Occipital lobe (tissue), 2 donors: ENCODE measurements around the gene WDR27. TPM values are rescaled to one million over a fixed set of nuclear protein-coding genes. Genes with fewer than 3 reads are reported as not detected.
"Not testable (repeated sequence)": the region's sequence is repeated elsewhere in the genome, so short reads cannot be mapped to it uniquely, and the experiment has no call there.

Experiments used
- DNase-seq: peaks from one replicate; lab custom pipeline; 2025; lab: John Stamatoyannopoulos, UW
- total RNA-seq: library from RNA; depleted of rRNA; stranded (reverse); fragments of >200 nt; gene quantifications from one replicate; pipeline ENCODE4 v1.2.3, GENCODE V29; 2014

The WDR27 gene
- total RNA-seq, 1 donor from 2014 or later = 31.5 TPM

DNA sequence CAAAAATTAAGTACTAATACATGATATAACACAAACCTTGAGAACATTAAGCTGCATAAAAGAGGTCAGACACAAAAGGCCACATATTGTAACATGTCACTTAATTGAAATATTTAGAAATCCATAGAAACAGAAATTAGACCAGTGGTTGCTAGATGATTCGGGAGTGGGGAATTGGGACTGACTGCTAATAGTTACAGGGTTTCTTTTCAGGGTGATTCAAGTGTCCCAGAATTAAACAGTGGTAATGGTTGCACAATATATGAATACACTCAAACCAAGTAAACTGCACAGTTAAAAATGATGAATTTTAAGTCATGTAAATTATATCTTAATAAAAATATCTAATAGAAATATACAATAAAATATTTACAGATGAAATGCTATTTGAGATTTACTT is 174.5 kb downstream of the WDR27 start:
- DNase-seq = no peak

DNA sequence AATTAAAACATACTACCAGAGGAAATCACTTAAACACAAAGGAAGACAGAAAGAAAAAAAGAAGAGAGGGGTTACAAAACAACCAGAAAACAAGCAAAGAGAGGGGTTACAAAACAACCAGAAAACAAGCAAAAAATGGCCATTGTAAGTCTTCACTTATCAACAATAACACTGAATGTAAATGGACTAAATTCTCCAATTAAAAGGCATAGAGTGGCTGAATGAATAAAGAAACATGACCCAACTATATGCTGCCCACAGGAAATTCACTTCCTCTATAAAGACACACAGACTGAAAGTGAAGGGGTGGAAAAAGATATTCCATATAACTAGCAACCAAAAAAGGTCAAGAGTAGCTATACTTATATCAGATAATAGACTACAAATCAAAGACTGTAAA is 180.0 kb downstream of the WDR27 start:
- no peak for DNase-seq

DNA sequence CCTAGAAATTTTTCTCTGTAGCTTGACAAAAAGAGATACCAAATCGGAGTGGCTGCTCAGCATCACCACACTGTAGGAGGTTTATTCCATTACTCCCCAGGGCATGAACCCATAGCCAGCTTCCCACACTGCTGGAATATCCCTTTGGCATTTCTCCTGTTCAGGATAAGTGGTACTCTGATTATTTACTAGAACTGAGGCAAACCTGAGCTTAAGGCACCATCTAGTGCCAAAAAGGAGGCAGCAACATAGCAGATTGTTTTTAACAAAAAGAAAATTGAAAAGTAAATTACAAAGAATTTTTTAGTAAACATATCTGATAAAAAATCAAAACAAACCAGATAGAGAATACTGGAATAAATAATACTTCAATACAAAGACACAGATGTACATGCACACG is 181.7 kb downstream of the WDR27 start:
- no peak for DNase-seq

DNA sequence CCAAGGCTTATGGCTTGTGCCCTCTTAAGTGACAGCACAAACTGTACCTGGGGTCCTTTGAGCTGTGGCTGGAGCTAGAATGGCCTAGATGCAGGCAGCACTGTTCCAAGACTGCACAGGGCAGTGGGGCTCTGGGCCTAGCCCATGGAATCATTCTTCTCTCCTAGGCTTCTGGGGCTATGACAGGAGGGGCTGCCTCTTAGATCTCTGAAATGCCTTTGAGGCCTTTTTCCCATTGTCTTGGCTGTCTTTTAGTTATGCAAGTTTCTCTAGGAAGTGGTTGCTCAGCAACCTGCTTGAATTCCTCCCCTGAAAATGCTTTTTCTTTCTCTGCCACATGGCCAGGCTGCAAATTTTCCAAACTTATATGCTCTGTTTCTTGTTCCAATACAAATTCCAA is 183.4 kb downstream of the WDR27 start:
- DNase-seq = no peak

DNA sequence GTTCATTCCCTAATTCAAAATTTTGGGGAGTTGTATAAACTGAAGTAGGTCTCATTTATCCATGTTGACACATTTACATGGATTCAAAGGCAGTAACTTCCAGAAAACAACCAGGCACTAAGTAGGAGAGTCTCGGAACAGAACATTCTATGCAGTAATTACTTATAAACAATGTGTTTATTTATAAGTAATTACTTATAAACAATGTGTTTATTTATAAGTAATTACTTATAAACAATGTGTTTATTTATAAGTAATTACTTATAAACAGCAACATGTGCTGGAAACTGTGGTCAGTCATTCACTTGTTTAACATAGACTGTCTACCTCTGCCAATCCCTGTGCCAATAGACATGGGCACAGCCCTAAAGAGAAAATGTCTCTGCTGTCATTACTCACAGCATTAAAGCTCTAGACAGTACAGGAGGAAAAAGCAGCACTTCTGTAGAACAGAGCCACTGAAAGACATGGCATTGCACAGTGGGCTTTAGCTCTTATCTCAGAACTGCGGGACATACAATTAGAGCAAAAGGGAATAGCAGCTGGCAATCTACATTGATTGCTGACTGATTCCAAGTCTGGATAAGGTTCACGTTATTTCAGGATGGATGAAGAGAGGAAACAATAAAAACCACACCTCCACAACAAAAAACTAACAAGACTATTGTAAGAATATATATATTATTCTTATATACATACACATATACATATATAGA is 188.2 kb downstream of the WDR27 start:
- no peak for DNase-seq

DNA sequence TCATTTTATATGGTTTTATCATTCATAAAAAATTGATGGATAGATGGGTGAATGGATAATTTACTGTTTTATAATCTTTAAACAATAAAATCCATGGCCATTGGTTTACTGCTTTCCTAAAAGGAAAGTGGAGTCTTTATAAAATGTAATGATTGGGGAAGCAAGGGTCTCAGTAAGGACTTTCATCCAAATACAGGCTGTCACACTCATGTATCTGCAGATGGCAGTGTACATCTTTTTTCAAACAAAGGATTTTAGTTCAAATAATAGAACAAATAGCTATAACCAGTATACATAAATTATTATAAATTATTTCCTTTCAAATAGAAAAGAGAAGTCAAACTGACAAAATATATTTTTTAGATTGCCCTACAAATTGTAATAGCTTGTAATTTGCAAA is 190.0 kb downstream of the WDR27 start:
- DNase-seq = not testable (repeated sequence)

DNA sequence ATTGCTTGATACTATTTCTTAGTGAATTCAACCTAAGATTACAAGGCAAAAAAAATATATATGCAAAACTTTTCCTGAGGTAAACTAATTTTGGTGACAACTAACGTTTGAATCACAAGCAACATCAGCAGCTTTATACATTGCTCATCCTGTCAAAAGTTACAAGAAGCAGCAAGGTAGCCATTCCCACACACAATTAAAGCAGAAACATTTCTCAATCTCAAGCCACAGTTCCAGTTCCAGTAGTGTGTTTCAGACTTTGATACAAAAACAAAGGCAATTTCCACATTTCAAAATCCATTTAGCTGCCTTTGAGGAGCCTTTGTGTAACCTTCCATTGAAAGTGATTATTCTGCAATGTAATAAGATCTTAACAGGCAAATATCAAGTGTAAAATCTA is 191.0 kb downstream of the WDR27 start:
- DNase-seq = no peak

DNA sequence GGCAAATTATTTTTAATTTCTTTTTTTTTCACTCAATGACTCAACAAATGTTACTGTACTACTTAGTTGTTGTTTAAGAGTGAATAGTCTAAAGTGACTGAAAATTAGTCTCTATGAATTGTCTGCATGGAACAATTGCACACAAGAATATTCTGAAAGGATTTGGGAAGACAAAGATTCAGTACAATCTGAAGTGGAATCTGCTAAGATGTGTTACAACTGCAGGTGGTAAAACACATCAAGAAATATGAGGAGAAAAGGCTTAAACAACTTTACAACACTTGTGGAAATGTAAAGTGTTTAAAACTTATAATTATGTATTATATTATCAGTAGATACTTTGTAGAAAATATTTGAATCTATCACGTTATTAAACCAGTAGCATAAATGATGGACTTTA is 193.4 kb downstream of the WDR27 start:
- no peak for DNase-seq

DNA sequence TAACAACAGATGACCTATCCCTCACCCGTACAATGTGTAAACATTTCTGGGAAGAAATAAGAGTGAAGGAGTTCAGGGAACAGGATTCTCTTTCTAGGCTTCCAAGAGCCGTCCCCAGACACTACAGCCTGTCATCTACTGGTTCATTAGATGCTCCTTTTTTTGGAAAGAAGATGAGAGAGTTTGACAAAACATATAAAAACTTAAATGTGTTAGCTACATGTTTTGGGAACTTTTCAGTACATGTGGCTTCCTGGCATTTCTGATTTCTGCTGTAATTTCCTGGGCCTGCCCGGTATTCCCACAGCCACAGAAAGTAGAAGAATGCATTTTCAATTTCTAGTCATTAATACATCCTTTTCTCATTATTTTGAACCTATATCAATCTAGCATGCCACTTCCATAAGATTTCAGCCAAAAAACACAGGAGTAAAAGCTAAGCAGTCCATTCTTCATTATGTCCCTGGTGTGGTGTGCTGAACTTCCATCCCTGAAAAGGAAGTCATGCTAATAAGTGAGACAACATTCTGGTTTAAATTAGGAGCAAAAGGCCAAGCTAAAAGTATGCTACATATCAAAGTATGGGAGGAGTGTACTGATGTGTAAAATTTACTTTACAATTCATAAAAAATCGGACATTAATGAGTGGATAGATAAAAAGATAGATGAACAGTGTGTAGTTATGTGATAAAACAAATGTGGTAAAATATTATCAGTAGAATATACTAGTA is 198.2 kb downstream of the WDR27 start:
- DNase-seq = no peak

DNA sequence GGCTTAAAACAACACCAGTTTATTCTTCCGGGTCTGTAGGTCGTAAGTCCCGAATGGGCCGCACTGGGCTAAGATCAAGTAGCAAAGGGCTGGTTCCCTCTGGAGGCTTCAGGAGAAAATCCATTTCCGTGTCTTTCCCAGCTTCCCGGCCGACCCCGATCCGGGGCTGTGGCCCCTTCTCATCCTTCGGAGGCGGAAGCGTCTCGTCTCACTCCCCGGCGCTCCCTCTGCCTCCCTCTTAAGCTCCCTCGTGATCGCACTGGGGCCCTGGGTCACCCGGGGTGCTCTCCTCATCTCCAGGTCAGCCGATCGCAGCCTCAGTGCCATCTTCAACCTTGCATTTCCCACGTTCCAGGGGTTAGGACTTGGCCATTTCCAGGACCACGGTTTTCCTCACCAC is 199.4 kb downstream of the WDR27 start:
- DNase-seq = no peak

DNA sequence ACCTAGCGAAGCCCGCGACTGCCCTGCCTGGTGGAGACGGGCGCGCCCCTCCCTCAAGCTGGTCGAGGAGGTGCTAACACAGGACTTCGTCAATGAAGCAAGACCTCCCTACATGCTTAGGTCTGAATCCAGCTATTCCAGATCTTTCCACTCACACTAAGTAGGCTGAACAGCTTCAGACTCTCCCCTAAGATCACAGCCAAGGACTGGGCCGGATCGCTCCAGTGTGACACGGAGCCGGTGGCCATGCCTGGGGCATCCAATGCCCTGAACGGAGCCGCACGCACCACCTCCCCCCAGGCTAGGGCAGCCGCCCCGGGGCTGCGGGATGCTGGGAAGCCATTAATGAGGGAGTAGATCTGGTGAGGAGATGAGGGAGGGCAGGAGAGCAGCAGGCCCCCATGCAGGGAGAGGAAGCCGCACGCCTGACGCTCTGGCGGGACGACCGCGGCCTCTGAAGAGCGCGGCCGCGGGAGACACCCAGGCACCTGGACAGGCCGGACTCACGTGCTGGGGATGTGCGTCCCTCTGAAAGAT is 200.0 kb downstream of the WDR27 start:
- DNase-seq = no peak

DNA sequence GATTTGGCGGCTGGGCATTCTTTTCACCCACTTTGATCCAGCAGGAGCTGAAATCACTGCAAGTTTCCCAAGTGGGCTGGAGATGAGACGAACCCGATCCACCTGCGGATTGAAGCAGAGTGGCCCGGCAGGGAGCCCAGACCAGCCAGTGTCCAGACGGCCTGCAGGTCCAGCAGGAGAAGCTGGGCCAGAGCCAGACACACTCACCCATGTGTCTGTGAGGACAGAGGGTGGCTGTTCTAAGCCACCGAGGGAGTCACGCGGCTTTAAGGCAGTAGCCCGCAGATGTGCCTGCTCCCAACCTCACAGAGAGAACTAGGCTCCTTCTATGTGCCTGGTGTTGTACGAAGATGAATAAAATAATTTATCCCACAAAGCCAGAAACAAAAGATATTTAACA is 200.7 kb downstream of the WDR27 start:
- DNase-seq = no peak

DNA sequence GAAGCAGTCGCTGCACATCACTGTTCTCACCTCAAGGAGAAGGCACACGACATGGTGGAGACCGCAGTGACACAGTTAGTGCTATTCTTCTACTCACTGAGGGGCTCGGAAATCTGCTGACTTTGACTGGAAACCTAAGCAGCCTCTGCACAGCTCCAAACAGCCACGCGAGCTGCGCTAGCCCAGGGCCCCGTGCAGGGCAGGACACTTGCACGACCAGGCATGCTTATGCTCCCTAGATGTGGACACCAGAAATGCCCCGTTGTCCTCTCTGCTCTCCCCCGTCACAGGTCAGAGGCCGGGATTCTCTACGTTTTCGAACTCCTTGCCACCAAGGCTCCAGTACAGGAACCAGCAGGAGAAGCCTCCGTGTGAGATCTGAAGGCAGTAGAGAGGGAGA is 201.1 kb downstream of the WDR27 start:
- DNase-seq = no peak

DNA sequence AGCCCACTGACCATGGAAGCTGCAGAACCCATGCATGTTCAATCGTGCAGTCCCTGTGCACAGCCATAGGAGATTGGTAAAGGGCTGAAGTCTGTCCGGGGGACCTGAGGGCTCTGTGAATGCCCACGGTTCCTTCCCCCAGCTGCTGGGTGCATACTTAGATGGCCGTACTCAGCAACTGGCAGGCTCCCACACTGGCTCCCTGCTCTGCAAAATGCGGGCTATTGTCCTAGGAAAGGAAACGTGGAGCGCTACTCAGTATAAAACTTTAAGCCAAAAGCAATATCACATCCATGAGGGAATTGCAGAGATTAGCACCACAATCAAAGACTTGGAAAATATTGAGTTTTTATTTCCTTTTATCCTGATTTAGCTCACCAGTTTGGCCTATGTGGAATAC is 202.0 kb downstream of the WDR27 start:
- DNase-seq = no peak

DNA sequence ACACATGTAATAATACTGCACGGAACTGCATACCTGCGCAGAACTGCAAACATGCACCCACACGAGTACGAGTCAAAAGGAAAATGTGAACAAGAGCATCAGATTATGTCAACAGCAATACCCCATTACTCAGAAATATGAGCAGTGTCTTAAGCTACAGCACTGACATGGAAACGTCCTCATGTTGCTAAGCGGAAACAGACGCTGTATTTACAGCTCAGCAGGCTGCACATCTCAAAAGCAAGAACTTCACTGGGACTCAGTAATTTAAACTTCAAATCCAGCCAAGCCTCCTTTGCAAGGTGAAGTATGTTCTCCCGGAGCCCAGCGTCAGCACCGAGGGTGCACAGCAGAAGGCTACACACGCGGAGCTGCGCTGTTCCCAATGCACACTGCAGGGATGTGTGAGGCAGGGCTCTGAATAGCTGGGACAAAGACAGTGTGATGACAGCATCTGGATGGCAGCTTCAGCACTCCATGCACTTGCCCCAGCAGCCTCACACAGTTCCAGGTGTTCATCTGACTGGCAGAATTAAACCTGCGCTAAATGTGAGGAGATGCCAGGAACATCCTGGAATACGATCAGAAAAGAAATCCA is 202.8 kb downstream of the WDR27 start:
- peak; percentile 9 for DNase-seq

DNA sequence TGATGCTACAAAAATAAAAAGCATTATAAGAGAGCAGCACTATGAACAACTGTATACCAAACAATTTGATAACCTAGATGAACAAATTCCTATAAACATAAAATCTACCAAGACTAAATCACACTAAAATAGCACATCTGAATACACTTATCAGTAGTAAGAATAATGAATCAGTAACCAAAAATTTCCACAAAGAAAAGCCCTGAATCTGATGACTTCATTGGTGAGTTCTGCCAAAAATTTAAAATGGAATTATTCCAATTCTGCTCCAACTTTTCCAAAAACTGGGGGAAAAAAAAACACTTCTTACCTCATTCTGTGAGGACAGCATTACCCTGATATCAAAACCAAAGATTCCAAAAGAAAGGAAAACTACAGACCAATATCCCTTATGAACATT is 206.2 kb downstream of the WDR27 start:
- no peak for DNase-seq

DNA sequence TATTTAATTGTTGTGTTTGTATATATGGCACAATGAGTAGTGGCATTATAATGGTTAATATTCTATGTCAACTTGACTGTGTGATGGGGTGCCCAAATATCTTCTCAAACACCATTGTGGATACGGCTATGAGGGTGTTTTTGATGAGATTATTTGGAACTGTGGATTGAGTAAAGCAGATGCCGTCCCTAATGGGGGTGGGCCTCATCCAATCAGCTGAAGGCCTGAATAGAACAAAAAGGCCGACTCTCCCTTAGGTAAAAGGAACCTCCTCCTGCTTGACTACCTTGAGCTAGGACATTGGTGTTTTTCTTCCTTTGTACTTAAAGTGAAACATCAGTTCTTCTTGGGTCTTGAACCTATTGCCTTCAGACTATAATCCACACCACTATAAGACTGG is 207.8 kb downstream of the WDR27 start:
- DNase-seq = no peak

DNA sequence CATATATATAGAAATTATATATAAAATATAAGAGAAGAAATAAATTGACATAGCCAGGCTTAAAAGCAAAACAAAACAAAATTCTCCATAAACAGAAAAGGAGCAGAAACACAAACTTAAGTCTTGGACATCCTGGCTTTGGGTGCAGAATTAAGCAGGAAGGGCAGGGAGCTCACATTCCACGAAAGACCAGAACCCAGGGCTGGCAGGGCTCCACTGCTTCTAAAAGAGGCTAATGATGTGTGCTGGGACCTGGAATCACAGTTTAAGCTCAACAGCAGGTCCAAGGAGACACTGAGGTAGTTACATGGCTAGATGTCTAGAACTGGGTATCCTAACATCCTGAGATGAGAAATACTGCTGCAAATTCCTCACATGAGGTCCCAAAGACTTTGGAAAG is 210.3 kb downstream of the WDR27 start:
- no peak for DNase-seq

DNA sequence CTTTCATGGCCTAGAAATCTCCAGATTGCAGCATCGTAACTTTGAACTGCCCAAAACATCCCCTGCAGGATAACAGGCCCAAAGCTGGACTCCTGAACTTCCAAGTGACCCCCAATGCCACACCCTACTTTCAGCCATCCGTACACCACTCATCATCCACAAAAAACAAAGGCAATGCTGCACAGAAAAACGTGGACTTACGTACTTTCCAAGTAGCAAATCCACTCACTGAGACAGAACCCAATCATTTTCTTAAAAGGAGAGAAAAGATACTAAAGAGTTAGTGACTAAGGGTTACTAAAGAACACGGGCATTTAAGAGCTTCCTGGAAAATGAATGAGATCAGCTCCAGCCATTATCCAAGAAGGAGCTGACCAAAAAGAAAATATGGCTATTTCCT is 211.0 kb downstream of the WDR27 start:
- DNase-seq = no peak

DNA sequence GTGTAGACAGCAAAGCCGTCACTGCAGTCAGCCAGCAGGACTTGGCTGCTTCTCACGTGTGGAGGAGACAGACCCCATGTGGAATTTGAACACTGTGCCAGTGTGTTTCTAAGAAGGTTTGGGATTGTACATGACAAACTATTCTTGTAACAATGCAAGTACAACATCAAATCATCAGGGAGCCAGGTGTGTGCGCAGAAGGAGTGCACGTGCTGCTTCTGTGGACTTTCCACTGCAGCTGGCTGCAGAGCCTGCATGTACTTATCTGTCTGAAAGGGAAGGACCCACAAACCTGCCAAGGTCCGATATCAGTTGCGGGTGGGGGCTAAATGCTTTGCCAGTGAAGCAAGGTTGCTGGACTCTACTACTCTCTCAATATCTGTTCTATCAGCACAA is 211.6 kb downstream of the WDR27 start:
- no peak for DNase-seq

DNA sequence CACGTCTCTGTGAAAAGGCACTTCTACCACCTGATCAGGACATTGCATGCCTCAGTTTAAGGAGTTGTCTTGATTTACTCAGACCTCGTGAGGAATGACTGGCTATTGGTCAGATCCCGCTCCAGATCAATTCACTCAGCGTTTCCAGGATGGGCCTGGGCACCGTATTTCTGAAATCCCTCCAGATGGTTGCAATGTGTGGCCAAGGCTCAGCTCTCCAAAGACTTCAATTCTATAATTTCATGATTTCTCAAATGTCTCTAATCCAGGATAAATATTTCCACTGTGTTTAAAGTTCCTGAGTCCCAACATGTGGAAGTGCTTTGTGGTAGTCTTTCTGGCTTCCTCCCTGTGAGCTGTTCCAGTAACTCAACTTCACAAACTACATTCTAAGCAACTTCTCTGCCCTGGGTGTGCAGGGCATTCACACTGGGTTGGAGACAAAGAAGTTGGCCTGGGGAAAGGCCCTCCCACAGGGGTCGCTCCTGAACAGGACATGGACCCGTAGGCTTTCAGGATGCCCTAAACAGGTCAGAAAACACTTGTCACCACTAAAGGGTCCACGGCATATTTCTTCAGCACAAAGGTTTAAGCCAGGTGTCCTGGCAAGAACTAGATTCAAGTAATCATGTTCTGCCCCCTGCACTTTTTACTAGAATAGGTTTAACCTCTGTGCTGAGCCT is 212.1 kb downstream of the WDR27 start:
- DNase-seq = no peak
